ENCODE results near the gene ZNF280D. TPM values are rescaled to one million over a fixed set of nuclear protein-coding genes. Genes with fewer than 3 reads are reported as not detected.

ZNF280D gene
- total RNA-seq, 1 donor from 2014 or later, result 10.0 TPM

DNA sequence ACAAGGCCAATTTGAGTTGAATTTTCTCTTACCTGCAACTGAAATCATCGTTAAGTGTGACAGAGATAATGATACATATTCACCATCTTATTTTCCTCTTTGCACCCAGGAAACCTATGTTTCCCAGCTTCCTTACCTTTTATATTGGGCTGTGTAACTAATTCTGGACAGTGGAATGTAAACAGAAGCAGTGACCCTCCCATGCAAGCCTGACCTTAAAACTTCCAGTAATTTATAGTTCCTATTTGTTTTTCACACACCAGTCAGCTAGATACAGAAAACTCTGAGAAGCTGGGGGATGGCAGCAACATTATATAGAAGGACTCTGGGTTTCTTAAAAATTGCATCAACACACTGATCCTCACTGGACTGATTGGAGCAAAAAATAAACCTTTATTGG lies 4.5 kb upstream of the ZNF280D start:
- Mint-ChIP-seq H3K27ac (ENCODE audit: unreplicated experiment) (no peak overlapping the region), H3K4me3 (no peak overlapping the region)
- TF ChIP-seq CTCF (conservative IDR thresholded peaks at IDR 0.05), result no peak

DNA sequence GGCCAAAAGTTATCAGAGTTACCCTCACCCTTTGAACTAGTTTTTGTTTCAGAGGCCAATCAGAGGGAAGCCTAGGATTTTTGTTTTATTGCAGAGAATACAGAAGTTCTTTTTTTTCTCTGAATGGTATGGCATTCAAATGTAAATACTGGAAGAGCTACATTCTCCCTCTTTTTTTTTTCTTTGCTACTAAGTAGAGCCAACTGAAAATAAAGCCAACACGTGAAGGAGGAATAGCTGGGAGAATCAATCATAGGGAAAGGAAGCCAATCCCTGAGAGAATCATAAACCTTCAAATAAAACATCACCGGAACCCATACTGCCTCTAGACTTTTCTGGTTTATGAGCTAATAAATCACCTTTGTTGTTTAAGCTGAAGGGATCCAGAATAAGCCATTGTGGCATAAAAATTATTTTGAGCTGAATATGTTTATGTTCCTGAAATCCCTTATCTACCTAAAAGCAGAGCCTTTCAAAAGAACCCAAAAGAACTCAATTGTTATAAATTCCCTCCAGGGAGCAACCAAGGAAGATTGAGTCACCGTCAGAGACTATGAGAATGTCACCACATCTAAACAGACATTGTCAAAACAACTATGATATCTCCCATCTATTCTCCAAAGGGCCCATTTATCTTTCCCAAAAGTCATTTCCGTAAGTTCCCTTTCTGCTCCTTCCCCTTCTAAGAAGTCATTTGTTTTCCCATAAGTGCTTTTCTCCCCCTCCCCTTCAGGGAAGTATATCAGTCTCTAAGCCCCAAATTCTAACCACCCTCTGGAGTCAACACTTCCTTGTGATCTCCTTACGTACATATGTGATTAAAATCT lies 3.8 kb upstream of the ZNF280D start:
- no peak for TF ChIP-seq CTCF (conservative IDR thresholded peaks at IDR 0.05)
- H3K4me3 Mint-ChIP-seq, result no peak overlapping the region

More for the DNA sequence above, 4.5 kb upstream of the ZNF280D start:
- Mint-ChIP-seq H3K4me1 (peaks cover 5% of the 10 kb centered on the region), H3K9me3 (peaks cover 9% of the 10 kb centered on the region), H3K36me3 (ENCODE audit: low read depth) (peaks cover 4% of the 10 kb centered on the region), H3K27me3 (ENCODE audit: low read depth) (no peaks in the 10 kb centered on the region)
- DNase-seq (ENCODE audit: low read depth, low spot score), result no peak

GRCh38 chr15:56736308-56736707 lies 3.0 kb upstream of the ZNF280D start:
- H3K4me3 Mint-ChIP-seq, result no peak overlapping the region

More for the DNA sequence above, 3.8 kb upstream of the ZNF280D start:
- Mint-ChIP-seq H3K27ac (ENCODE audit: unreplicated experiment) (no peak overlapping the region), H3K27me3 (ENCODE audit: low read depth) (no peaks in the 10 kb centered on the region), H3K9me3 (peaks cover 9% of the 10 kb centered on the region), H3K36me3 (ENCODE audit: low read depth) (peaks cover 6% of the 10 kb centered on the region), H3K4me1 (peaks cover 8% of the 10 kb centered on the region)
- no peak for DNase-seq (ENCODE audit: low read depth, low spot score)

GRCh38 chr15:56735589-56735988 lies 2.3 kb upstream of the ZNF280D start:
- peaks cover 9% of the 10 kb centered on the region for H3K9me3 Mint-ChIP-seq
- no peak for DNase-seq (ENCODE audit: low read depth, low spot score)
- no peak overlapping the region for H3K4me3 Mint-ChIP-seq
- no peak for TF ChIP-seq CTCF (conservative IDR thresholded peaks at IDR 0.05)
- H3K36me3 Mint-ChIP-seq (ENCODE audit: low read depth), result peaks cover 6% of the 10 kb centered on the region
- no peaks in the 10 kb centered on the region for H3K27me3 Mint-ChIP-seq (ENCODE audit: low read depth)
- peaks cover 8% of the 10 kb centered on the region for H3K4me1 Mint-ChIP-seq
- H3K27ac Mint-ChIP-seq (ENCODE audit: unreplicated experiment), result no peak overlapping the region

More at GRCh38 chr15:56736308-56736707, 3.0 kb upstream of the ZNF280D start:
- Mint-ChIP-seq H3K36me3 (ENCODE audit: low read depth) (peaks cover 6% of the 10 kb centered on the region), H3K9me3 (peaks cover 9% of the 10 kb centered on the region), H3K27me3 (ENCODE audit: low read depth) (no peaks in the 10 kb centered on the region), H3K27ac (ENCODE audit: unreplicated experiment) (no peak overlapping the region), H3K4me1 (peaks cover 8% of the 10 kb centered on the region)
- no peak for DNase-seq (ENCODE audit: low read depth, low spot score)
- no peak for TF ChIP-seq CTCF (conservative IDR thresholded peaks at IDR 0.05)

GRCh38 chr15:56734013-56734635 lies 815 bp upstream of the ZNF280D start:
- H3K4me3 Mint-ChIP-seq, result no peak overlapping the region
- H3K9me3 Mint-ChIP-seq, result peaks cover 9% of the 10 kb centered on the region
- no peak overlapping the region for H3K27ac Mint-ChIP-seq (ENCODE audit: unreplicated experiment)

More at GRCh38 chr15:56734013-56734635, 815 bp upstream of the ZNF280D start:
- TF ChIP-seq CTCF (conservative IDR thresholded peaks at IDR 0.05), result no peak
- peaks cover 8% of the 10 kb centered on the region for H3K4me1 Mint-ChIP-seq
- peaks cover 6% of the 10 kb centered on the region for H3K36me3 Mint-ChIP-seq (ENCODE audit: low read depth)
- no peaks in the 10 kb centered on the region for H3K27me3 Mint-ChIP-seq (ENCODE audit: low read depth)
- DNase-seq (ENCODE audit: low read depth, low spot score), result no peak

Measured in neural crest cell (in vitro differentiated cells).